SK-N-MC (cell line): ENCODE results near the gene STX8.

Source experiments
- EZH2 ChIP-seq: fragments of 200-600 bp; sonication (generic); IDR thresholded peaks from one replicate; pipeline ENCODE4 v1.6.1; 2017; ENCODE audit warnings: antibody characterized with exemption
- POLR2AphosphoS5 ChIP-seq: IDR thresholded peaks from 2 replicates; pipeline ENCODE4 v1.6.1; 2012; ENCODE audit warnings: mild to moderate bottlenecking, low read depth, low read length, borderline replicate concordance

DNA sequence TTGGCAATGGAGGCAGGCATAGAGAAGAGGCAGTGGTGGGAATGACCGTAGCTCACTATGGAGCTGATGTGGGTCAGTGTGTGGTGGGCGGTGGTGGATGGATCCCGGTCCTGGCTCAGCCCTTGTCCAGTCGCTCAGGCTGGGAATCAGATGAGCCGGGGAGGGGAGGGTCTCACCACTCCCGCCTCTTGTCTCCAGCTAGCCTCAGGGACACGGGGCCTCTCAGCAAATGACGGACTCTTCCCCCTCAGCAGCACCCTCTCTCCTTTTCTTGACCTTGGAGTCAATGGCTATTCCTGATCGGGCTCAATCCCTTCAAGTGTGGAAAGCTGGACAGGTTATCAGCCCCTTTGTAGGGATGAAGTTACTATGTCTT is 345.8 kb downstream of the STX8 start:
- TF ChIP-seq POLR2AphosphoS5 = no peak
- TF ChIP-seq EZH2 = no peak
